Measurements from ENCODE around the gene ERLIN1.
A peak's percentile ranks its signal among the peaks of the same experiment; 100 is the strongest.

The ERLIN1 gene

DNA sequence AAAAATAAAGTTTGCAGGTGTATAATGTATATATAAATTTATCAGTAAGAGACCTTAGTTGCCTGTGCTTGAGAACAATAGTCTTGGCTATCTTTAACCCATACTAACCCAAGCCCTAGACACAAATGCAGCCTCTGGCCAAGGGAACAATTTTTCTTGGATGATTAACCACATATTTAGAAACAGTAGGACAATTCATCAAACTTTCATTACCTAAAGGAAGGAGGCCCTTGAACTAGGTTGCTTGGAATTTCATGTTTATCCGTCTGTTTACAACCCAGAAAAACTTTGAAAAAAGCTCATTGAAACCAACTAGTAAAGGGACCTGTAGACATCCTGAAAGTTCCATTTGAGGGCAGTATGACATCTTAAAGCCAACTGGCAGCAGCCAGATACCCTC, 8.9 kb upstream of the ERLIN1 start:
- DNase-seq (ENCODE audit: low read depth in 1 of 2, low spot score in 1 of 2) = no peak
- TF ChIP-seq SPI1 (IDR thresholded peaks at IDR 0.05; ENCODE audit: borderline replicate concordance, low read depth) (no peak), POLR2AphosphoS5 (IDR thresholded peaks at IDR 0.05; ENCODE audit: low read depth) (no peak), GABPA (IDR thresholded peaks at IDR 0.05; ENCODE audit: low read depth) (no peak)
- TF ChIP-seq, protein P1, sequence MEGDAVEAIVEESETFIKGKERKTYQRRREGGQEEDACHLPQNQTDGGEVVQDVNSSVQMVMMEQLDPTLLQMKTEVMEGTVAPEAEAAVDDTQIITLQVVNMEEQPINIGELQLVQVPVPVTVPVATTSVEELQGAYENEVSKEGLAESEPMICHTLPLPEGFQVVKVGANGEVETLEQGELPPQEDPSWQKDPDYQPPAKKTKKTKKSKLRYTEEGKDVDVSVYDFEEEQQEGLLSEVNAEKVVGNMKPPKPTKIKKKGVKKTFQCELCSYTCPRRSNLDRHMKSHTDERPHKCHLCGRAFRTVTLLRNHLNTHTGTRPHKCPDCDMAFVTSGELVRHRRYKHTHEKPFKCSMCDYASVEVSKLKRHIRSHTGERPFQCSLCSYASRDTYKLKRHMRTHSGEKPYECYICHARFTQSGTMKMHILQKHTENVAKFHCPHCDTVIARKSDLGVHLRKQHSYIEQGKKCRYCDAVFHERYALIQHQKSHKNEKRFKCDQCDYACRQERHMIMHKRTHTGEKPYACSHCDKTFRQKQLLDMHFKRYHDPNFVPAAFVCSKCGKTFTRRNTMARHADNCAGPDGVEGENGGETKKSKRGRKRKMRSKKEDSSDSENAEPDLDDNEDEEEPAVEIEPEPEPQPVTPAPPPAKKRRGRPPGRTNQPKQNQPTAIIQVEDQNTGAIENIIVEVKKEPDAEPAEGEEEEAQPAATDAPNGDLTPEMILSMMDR (IDR thresholded peaks at IDR 0.05; ENCODE audit: insufficient read depth, low read length) = no peak
- TF ChIP-seq, protein P2, sequence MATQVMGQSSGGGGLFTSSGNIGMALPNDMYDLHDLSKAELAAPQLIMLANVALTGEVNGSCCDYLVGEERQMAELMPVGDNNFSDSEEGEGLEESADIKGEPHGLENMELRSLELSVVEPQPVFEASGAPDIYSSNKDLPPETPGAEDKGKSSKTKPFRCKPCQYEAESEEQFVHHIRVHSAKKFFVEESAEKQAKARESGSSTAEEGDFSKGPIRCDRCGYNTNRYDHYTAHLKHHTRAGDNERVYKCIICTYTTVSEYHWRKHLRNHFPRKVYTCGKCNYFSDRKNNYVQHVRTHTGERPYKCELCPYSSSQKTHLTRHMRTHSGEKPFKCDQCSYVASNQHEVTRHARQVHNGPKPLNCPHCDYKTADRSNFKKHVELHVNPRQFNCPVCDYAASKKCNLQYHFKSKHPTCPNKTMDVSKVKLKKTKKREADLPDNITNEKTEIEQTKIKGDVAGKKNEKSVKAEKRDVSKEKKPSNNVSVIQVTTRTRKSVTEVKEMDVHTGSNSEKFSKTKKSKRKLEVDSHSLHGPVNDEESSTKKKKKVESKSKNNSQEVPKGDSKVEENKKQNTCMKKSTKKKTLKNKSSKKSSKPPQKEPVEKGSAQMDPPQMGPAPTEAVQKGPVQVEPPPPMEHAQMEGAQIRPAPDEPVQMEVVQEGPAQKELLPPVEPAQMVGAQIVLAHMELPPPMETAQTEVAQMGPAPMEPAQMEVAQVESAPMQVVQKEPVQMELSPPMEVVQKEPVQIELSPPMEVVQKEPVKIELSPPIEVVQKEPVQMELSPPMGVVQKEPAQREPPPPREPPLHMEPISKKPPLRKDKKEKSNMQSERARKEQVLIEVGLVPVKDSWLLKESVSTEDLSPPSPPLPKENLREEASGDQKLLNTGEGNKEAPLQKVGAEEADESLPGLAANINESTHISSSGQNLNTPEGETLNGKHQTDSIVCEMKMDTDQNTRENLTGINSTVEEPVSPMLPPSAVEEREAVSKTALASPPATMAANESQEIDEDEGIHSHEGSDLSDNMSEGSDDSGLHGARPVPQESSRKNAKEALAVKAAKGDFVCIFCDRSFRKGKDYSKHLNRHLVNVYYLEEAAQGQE (IDR thresholded peaks at IDR 0.05; ENCODE audit: insufficient replicate concordance, low read depth) = no peak
- Histone ChIP-seq H3K27me3 (ENCODE audit: insufficient read depth, poor library complexity, severe bottlenecking) (no peaks in the 10 kb centered on the region), H3K27ac (replicated peaks) (no peak overlapping the region; the same call in 1 of the 2 replicates), H3K4me3 (replicated peaks; ENCODE audit: insufficient read depth, low read length) (no peak overlapping the region)

DNA sequence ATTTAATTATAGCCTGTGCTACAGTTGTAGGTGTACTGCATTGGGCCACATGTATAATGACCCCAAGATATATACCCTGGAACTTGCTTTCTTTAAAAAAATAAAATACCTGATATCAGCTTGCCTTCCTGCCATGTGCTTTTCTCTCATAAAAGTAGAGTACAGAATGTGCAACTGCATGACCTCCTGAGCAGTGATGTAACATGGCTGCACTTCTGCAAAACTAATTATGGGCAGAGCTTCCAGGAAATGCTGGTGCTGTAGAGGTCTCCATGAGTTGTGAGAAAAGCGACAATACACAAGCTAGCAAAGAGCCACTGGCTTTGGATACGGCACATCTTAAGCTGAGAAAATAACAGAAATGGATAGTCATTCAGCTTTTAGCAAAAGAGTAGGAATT, 6.5 kb upstream of the ERLIN1 start:
- peak in 1 of 2 experiments; percentile 83 for DNase-seq (ENCODE audit: low read depth in 1 of 2, low spot score in 1 of 2)
- no peaks in the 10 kb centered on the region for H3K27me3 ChIP-seq (ENCODE audit: insufficient read depth, poor library complexity, severe bottlenecking)
- peak; percentile 55; the same call in 1 of the 2 replicates for TF ChIP-seq POLR2AphosphoS5 (IDR thresholded peaks at IDR 0.05; ENCODE audit: low read depth)
- TF ChIP-seq, protein P1 (IDR thresholded peaks at IDR 0.05; ENCODE audit: insufficient read depth, low read length) = no peak
- no peak for TF ChIP-seq GABPA (IDR thresholded peaks at IDR 0.05; ENCODE audit: low read depth)
- TF ChIP-seq SPI1 (IDR thresholded peaks at IDR 0.05; ENCODE audit: borderline replicate concordance, low read depth) = peak; percentile 96
- H3K4me3 ChIP-seq (replicated peaks; ENCODE audit: insufficient read depth, low read length) = no peak overlapping the region
- H3K27ac ChIP-seq (replicated peaks) = peak overlapping the region; percentile 78

DNA sequence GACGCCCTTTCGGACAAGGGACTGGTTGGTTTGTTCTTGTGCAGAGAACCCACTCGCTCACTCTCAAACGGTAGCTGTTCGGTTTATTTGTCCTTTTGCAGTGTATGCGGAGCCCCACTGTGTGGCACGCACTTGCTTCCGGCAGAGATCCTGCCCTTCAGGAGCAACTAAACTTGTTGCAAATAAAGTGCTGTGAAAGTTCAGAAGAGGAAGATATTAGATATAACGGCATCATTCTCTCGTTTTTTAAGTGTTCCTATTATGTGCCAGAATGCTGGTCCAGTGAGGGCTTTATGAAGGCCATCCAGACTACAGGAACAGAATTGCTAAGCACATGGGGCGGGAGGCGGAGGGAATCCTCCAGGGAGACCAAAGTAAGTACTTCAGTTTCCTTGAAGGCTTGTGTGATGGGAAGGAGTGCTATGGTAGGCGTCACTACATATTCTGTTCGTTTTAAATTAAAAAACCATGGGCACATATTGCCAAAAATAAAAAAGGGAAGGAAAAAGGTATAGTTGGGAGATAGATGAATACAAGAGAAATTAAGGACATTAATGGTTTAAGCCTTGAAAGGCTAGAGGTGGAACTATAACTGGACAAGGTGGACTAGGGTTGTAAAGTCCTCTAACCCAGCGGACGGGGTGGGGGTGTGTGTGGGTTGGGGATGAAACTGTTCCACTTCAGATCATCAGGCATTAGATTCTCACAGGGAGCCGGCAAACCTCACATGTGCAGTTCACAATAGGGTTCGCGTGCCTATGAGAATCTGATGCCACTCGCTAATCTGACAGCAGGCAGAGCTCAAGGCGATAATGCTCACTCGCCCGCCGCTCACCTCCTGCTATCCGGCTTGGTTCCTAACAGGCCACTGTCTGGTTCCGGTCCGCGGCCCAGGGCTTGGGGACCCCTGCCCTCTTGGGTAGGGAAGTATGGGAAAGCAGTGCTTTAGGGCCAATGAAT, 704 bp upstream of the ERLIN1 start:
- DNase-seq (ENCODE audit: low read depth in 1 of 2, low spot score in 1 of 2) = peak in 1 of 2 experiments; percentile 64
- Histone ChIP-seq H3K4me3 (replicated peaks; ENCODE audit: insufficient read depth, low read length) (peak overlapping the region; percentile 70), H3K27me3 (ENCODE audit: insufficient read depth, poor library complexity, severe bottlenecking) (no peaks in the 10 kb centered on the region), H3K27ac (replicated peaks) (peak overlapping the region; percentile 97)
- TF ChIP-seq, protein P1 (IDR thresholded peaks at IDR 0.05; ENCODE audit: insufficient read depth, low read length) = no peak
- TF ChIP-seq POLR2AphosphoS5 (IDR thresholded peaks at IDR 0.05; ENCODE audit: low read depth) (0 out of 2 replicates have a peak, but pooled peaks have one; percentile 80), SPI1 (IDR thresholded peaks at IDR 0.05; ENCODE audit: borderline replicate concordance, low read depth) (no peak), GABPA (IDR thresholded peaks at IDR 0.05; ENCODE audit: low read depth) (peak; percentile 34; the same call in 1 of the 2 replicates)
- TF ChIP-seq, protein P2 (IDR thresholded peaks at IDR 0.05; ENCODE audit: insufficient replicate concordance, low read depth) = peak; percentile 48

Data from HL-60 (cell line).